HG02678 (cell line): ENCODE measurements around the gene RPL9.
"Not testable (repeated sequence)": the region's sequence is repeated elsewhere in the genome, so short reads cannot be mapped to it uniquely, and the experiment has no call there.

ENCODE experiments used
- ATAC-seq: cut with Tn5 transposase; IDR thresholded peaks from one replicate; pipeline ENCODE4 v1.9.1; 2021; ENCODE audit warnings: mild to moderate bottlenecking, moderate library complexity; ENCODE audit not compliant: unreplicated experiment

The RPL9 gene

DNA sequence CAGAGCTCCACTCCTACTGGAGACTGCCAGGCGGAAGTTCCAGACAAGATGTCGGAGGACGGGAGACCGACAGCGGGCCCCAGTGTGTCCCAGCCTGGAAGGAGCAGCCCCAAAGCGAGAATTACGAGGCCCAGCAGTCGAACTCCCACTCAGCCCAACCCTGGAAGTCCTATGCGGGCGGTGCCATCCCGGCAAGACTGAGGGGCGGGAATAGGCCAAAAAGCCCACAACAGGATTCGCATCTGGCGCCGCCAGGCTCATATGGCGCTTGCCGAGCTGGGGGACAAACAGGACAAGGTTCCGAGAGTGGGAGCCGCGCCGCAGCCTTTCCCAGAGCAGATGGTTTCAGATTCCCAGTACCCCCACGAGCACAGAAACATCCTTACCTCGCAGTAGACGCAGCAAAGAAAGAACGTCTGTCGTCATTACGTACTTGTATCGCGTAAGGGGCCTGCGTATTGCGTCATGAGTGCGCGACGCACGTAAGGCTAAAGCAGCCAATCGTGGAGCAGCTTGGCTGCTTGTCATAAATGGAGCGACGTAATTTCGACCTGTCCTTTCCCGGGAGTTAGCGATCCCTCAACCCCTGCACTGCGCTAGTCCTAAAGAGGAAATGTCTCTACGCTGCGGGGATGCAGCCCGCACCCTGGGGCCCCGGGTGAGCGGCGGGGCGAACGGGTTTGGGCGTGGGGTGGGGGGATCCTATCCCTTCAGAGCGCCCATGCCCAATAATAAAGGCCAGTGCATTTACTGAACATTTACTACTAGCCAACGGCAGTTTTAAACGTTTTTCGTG, at the start of gene RPL9, which contains the start of gene LIAS:
Gene RPL9, minus strand, starts transcription at position 418 of the 796 bp plus-strand sequence. CDS start 483 bp downstream, outside the sequence.
Gene LIAS, plus strand, starts transcription at position 552 of the 796 bp plus-strand sequence. Its CDS starts 62 bp downstream, at position 614.
- peak; percentile 90 for ATAC-seq

DNA sequence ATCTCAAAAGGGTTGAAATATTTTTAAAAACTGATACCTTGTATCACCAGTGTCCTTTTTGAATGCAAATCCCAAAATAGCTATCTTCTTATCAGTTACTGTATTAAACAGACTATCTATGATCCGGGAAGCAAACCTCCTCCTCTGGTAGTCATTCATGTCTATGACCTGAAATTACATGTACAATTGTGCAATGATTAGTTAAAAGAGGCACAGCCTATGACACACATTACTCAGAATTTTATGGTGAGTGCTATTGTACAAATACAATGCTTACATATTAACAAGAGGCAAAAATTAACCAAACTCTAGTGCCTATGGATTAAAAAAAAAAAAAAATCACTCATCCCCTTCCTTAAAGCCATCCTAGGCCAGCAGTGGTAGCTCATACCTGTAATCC, 46.9 kb upstream of the RPL9 start:
- no peak for ATAC-seq

DNA sequence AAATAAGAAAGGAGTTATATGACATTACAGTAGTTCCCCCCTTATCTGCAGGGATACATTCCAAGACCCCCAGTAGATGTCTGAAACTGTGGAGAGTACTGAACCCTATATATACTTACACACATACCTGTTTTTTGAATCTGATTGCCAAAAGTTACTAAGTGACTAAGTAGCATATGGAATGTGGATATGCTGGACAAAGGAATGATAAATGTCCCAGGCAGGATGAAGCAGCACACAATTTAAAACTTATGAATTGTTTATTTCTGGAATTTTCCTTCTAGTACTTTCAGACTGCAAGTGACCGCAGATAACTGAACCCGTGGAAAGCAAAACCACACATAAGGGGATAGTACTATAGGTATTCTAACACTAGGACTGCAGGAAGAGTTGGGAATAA, 45.8 kb upstream of the RPL9 start:
- ATAC-seq, result no peak

DNA sequence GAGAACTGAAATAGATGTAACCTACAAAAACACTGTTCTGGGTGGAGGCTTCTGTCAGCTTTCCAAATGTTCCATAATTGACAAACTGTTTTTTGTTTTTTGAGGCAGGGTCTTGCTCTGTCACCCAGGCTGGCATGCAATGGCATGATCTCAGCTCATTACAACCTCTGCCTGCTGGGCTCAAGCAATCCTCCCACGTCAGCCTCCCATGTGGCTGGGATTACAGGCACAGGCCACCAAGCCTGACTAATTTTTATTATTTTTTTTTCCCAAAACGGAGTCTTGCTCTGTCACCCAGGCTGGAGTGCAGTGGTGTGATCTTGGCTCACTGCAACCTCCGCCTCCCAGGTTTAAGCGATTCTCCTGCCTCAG, 43.9 kb upstream of the RPL9 start:
- not testable (repeated sequence) for ATAC-seq

DNA sequence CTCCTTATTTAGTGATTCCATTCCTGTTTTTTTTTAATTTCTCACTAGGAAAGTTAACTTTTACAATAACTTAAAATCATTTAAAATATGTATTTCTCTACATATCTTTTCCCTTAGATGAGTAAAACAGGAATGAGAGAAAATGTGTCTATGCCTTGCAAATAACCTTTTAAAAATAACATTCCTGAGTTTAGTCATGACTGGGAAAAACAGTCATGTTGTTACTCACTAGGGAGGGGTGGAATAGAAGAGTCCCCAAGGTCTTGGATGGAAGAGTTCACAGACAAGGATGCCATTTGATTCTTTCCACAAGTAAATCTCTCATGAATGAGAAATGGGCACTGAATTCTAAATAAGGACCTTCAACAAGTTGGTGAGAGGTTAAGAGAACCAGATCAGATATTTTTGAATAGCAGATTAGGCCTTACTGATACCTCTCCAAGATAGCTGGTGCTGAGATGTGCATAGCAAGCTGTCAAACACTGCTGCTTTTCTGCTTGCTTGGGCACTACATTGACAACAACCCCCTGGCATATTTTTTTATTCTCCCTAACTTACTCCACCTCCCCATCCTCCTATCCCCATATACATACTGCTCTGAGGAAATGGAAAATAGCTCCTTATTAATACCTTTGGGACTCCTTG, 43.4 kb upstream of the RPL9 start:
- ATAC-seq, result no peak

GRCh38 chr4:39498727-39499020, 40.0 kb upstream of the RPL9 start:
- no peak for ATAC-seq

DNA sequence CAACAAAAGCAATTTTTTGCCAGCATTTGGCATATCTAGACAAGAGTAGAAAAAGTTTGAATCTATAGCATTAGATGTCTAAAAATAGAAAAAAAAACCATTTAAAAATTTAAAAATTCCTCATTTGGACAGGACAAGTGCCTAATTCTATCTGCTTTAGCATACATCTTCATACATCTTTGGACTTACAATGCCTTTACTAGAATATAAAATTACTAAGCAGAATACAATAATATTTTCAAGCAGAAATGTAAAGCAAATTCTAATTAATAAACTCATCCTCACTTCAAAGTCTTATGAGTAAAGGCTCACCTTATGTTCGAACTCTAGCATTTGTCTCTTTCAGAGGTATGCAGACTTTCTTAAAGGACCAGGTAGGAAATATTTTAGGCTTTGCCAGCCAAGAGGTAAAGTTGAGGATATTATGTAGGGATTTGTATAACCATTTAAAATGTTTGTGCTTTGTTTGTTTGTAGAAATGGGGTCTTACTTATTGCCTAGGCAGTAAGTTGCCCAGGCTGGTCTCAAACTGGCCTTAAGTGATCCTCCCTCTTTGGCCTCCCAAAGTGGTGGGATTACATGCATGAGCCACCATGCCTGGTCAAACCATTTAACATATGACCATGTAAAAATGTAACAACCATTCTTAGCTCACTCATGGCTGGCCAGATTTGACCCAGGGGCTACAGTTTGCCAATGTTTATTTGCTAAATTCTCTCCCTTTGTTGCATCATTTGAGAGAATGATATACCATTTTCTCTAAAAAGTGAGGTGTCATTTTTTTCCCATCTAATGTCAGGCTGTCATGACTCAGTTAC, 39.4 kb upstream of the RPL9 start:
- ATAC-seq, result no peak

DNA sequence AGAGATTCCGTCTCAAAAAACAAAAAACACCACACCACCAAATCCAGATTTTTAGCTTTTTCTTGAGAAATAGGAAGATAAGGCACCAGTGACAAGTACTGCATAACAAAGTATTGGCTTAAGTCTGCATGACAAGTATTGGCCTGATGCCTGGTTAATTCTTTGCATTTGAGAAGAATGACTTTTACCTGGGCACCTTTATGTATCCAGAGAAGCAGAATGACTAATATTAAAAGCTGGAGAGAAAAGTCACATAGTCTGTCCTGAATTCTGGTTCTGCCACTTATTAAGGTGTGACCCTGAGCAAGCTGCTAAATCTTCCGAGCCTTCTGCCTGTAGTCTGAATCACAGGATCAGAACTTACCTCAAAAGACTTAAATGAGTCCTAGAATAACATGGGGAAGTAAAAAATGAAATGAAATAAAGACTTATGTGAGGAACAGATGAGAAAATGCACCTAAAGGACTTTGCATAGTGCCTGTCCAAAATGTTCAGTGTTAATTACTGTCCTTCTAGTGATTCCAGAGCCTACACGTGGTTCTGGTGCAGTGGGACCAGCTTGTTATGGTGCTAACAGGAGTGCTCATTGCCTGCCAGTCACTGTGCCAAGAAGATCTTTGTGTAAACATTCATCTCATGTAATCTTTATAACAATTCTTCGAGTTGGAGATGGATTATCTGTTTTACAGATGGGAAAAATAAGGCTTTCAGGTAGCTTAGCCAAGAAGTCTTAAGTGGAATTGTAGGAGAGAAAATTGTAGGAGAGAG, 36.9 kb upstream of the RPL9 start:
- ATAC-seq, result no peak

DNA sequence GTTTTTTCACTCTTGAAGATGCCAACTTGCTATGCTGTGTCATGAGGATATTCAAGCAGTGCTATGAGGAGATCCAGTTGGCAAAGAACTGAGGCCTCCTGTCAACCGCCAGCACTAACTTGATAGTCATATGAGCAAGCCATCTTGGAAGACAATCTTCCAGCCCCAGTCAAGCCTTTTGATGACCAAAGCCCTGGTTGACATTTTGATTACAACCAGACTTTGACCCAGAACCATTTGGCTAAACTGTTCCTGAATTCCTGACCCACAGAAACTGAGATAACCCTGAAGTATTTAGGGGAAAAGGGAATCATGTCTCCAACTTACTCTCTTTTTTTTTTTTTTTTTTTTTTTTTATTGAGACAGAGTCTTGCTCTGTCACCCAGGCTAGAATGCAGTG, 35.6 kb upstream of the RPL9 start:
- no peak for ATAC-seq

DNA sequence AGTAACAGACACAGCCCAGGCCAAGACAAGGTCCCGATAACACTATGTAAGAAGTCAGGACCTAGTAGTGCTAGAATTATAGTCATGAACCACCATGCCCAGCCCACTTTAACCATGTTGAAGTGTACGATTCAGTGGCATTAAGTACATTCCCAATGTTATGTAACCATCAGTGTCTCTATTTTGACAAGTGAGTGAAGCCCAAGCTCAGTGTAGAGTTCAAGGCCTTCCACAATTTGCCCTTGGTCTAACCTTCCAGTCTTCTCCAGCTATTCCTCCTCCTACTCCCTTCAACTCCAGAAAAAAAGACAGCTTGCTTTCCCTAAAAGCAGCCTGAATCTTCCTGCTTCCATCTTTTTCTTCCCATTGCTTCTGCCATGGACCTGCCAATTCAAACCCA, 31.6 kb upstream of the RPL9 start:
- no peak for ATAC-seq

GRCh38 chr4:39486221-39486804, 27.6 kb upstream of the RPL9 start:
- no peak for ATAC-seq

- ATAC-seq, result no peak
These were observed 26.0 kb upstream of the RPL9 start for GRCh38 chr4:39484582-39485272.

GRCh38 chr4:39480902-39481695, 22.4 kb upstream of the RPL9 start:
- no peak for ATAC-seq

- no peak for ATAC-seq
These were observed 21.5 kb upstream of the RPL9 start for GRCh38 chr4:39480251-39480650.

DNA sequence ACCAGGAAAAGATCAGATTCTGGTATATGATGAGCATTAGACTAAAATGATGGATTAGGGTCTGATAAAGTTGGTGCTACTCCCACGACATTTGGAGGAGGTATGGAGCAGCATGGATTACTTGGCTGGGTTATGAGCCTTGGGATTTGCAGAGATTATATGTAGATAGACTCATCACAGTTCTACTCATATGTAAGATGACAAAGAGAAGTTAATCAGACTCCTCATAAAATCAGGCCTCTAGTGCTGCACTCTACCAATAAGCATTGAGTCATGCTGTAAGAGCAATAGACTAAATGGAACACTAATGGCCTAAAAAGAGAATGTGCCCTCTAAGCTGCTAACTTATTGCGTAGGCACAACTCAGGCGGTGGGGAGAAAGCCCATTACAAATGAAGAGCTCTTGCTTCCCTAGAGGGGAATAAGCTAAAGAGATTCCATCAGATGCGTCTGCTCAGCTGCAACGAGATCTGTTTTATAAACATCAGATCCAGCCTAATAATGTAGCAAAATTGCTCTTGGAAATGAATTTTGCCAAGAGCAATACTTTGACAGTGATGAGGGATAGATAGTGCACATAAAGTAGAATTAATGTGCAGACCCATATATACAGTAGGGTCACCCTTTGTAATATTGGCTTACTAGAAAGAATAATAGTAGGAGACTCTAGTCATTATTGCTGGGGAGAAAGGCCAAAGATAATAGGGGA, 17.6 kb upstream of the RPL9 start:
- no peak for ATAC-seq

- ATAC-seq, result no peak
These were observed 13.7 kb upstream of the RPL9 start for GRCh38 chr4:39472396-39472795.

GRCh38 chr4:39470402-39470801, 11.7 kb upstream of the RPL9 start:
- ATAC-seq, result no peak

GRCh38 chr4:39469429-39470077, 10.8 kb upstream of the RPL9 start:
- peak; percentile 75 for ATAC-seq
